ENCODE measurements around the gene IL1RL1. TPM values are rescaled to one million over a fixed set of nuclear protein-coding genes. Genes with fewer than 3 reads are reported as not detected.

Gene IL1RL1
- total RNA-seq, 4 donors from 2014 or later = 0.45 to 10.9 (median 5.8) TPM

GRCh38 chr2:102306125-102306524 lies 5.2 kb upstream of the IL1RL1 start:
- TF ChIP-seq POLR2A (IDR thresholded peaks at IDR 0.05) (no peak), CTCF (IDR thresholded peaks at IDR 0.05) (no peak)
- intact Hi-C loops (cut with DNase I) = no loop called here

GRCh38 chr2:102313025-102313424 lies 1.7 kb downstream of the IL1RL1 start:
- H3K9me3 ChIP-seq = no peaks in the 10 kb centered on the region
- no peak overlapping the region for H3K27ac ChIP-seq
- no peak for DNase-seq
- no peaks in the 10 kb centered on the region for H3K36me3 ChIP-seq
- no peak overlapping the region for H3K4me3 ChIP-seq
- TF ChIP-seq POLR2A (IDR thresholded peaks at IDR 0.05) (no peak), CTCF (IDR thresholded peaks at IDR 0.05) (no peak)
- intact Hi-C loops (cut with DNase I) = no loop called here
- no peaks in the 10 kb centered on the region for H3K4me1 ChIP-seq
- WGBS, 2 donors = 39 to 88% methylated on average over 2 of the region's 2 CpGs
- H3K27me3 ChIP-seq = peaks cover 0 to 4% (median 0%) of the 10 kb centered on the region in 4 donors

More at GRCh38 chr2:102306125-102306524, 5.2 kb upstream of the IL1RL1 start:
- H3K36me3 ChIP-seq = no peaks in the 10 kb centered on the region
- H3K4me1 ChIP-seq = no peaks in the 10 kb centered on the region
- no peak for DNase-seq
- H3K9me3 ChIP-seq = no peaks in the 10 kb centered on the region
- H3K27ac ChIP-seq = no peak overlapping the region
- H3K4me3 ChIP-seq = no peak overlapping the region
- WGBS, 2 donors = 38% methylated on average over 1 of the region's 1 CpG
- H3K27me3 ChIP-seq = peaks cover 0 to 43% (median 0%) of the 10 kb centered on the region in 4 donors

GRCh38 chr2:102313471-102313870 lies 2.1 kb downstream of the IL1RL1 start:
- DNase-seq = no peak
- intact Hi-C loops (cut with DNase I) = no loop called here
- WGBS, 2 donors = 79 to 95% methylated on average over 7 to 8 of the region's 8 CpGs
- Histone ChIP-seq H3K27ac (no peak overlapping the region), H3K9me3 (no peaks in the 10 kb centered on the region), H3K4me3 (no peak overlapping the region), H3K36me3 (no peaks in the 10 kb centered on the region), H3K27me3 (no peaks in the 10 kb centered on the region), H3K4me1 (no peaks in the 10 kb centered on the region)
- TF ChIP-seq CTCF (IDR thresholded peaks at IDR 0.05) (no peak), POLR2A (IDR thresholded peaks at IDR 0.05) (no peak)

- H3K27me3 ChIP-seq = no peaks in the 10 kb centered on the region
- WGBS, 2 donors = 72 to 98% methylated on average over 3 of the region's 3 CpGs
- no peaks in the 10 kb centered on the region for H3K4me1 ChIP-seq
- H3K4me3 ChIP-seq = no peak overlapping the region
- no peak overlapping the region for H3K27ac ChIP-seq
- no peak for TF ChIP-seq POLR2A (IDR thresholded peaks at IDR 0.05)
- TF ChIP-seq CTCF (IDR thresholded peaks at IDR 0.05) = no peak
- DNase-seq = no peak
- H3K36me3 ChIP-seq = no peaks in the 10 kb centered on the region
- intact Hi-C loops (cut with DNase I) = no loop called here
- no peaks in the 10 kb centered on the region for H3K9me3 ChIP-seq
Observed at GRCh38 chr2:102313950-102314349, 2.6 kb downstream of the IL1RL1 start.

GRCh38 chr2:102315921-102316320 lies 4.6 kb downstream of the IL1RL1 start:
- intact Hi-C loops (cut with DNase I) = no loop called here
- WGBS, 2 donors = 45 to 47% methylated on average over 2 of the region's 2 CpGs
- Histone ChIP-seq H3K4me3 (no peak overlapping the region), H3K9me3 (no peaks in the 10 kb centered on the region), H3K4me1 (no peaks in the 10 kb centered on the region), H3K36me3 (no peaks in the 10 kb centered on the region), H3K27ac (no peak overlapping the region), H3K27me3 (no peaks in the 10 kb centered on the region)
- no peak for TF ChIP-seq CTCF (IDR thresholded peaks at IDR 0.05)
- TF ChIP-seq POLR2A (IDR thresholded peaks at IDR 0.05) = no peak
- DNase-seq = no peak

Data from esophagus squamous epithelium (tissue), 5 donors.